HG03469 (cell line): ENCODE data around the gene CCDC13.

Source experiments
- ATAC-seq: cut with Tn5 transposase; IDR thresholded peaks from one replicate; pipeline ENCODE4 v1.9.1; 2021; ENCODE audit warnings: mild to moderate bottlenecking, moderate library complexity, moderate number of reproducible peaks; ENCODE audit not compliant: unreplicated experiment

Gene CCDC13

GRCh38 chr3:42736081-42736480 lies 37.0 kb downstream of the CCDC13 start:
- no peak for ATAC-seq

DNA sequence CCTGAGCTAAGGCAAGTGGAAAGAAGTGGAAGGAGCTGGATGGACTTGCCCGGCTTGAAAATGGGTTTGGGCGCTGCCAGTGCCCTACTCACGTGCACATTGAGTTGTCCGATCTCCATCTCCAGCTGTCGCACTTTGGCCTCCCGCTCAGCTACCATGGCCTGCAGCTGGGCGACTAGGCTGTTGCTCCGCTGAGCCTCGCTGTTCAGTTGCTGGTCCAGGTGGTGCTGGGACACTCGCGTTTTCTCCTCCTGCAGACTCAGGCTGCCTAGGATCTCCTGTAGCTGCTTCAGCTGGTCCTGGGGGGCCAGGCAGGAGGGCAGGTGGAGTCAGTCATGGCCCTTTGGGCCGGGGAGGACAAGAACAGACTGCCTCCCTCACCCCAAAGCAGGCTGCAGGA lies 37.4 kb downstream of the CCDC13 start:
- no peak for ATAC-seq

- no peak for ATAC-seq
These were observed 38.0 kb downstream of the CCDC13 start for GRCh38 chr3:42735019-42735418.

DNA sequence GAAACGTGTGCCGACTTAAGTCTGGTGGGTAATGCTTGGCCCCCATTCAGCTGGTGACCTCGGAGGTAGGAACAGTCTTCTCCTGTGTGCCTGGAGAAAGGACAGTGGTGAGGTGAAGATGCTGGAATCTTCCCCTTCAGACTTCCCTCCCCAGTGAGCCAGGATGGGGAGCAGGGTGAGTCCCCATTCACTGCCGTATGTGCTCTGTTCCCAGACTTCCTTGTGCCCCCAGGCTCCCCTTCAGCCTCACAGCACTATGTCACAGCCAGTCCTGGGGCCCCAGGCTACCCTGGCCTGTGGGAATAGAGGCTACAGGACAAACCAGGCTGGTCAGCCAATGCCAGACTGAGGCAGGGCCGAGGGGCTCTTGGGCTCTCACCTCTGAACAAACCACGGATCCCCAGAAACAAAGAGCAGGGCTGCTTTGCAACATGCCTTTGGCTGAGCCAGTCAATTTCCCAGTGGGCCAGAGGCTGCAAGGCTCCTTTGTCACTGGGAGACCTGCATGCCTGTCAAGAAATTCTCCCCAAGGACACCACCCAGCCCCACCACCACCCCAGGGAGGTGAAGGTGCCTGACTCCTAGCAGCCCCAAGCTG lies 38.7 kb downstream of the CCDC13 start:
- no peak for ATAC-seq

DNA sequence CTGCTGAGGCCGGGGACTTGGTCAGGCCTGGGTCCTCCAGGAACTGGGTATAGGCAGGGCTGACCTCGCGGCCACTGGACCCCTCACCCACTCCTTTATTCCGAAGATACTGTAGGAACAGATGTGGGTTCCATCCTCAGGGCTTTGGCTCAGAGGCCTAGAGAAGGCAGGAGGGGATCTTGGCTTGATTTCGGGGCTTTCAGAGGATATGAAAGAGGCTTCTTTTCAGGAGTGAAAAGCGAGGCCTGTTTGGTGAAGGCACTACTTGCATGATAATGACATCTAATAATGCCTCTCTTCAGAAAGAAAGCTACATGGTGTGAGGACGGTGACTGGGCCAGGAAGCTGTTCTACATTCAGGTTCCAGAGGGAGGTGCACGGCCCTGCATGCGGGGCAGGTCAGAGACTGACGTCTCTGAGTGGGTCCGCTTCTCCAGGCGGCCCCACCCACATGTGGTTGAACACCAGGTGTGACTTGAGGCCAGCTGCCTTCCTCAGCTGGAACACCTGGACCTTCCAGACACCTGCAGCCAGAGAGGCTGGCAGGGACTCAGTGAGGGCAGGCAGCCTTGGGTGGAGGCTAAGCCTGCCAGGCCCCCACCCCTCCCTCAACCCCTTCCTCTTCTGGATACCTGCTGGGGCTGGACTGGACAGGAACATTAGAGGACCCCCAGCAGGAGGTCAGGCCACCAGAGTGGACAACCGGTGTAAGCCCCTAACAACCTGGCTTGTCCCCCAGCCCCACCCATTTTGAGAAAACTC lies 39.4 kb downstream of the CCDC13 start:
- ATAC-seq: no peak

DNA sequence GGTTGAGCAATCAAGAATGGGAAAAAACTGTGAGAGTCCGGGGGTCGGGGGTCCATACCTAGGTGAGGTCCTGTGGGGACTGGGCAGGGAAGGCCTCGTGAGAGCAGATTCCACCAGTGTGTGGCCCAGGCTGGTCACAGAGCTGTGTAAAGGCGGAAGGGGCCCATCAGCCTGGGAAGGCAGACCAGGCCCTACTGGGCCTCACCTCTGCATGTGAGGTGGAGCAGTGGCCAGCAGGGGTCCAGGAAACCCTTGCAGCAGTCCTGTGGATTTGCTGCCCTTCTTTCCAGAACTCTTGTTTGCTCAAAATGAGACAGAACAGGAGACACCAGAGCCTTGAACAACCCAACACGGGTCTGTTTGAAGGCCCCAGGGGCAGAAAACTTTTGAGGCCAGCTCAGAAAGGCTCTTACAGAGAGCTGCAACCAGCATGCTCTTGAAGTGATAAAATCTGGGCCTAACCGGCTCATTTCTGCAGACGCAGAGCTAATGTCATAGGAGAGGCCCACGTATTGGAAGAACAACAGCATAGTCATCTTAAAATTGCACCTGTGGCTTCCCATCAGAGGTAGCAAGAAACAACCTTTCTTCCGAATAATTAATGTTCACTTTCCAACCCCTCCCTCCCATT lies 40.1 kb downstream of the CCDC13 start:
- no peak for ATAC-seq

DNA sequence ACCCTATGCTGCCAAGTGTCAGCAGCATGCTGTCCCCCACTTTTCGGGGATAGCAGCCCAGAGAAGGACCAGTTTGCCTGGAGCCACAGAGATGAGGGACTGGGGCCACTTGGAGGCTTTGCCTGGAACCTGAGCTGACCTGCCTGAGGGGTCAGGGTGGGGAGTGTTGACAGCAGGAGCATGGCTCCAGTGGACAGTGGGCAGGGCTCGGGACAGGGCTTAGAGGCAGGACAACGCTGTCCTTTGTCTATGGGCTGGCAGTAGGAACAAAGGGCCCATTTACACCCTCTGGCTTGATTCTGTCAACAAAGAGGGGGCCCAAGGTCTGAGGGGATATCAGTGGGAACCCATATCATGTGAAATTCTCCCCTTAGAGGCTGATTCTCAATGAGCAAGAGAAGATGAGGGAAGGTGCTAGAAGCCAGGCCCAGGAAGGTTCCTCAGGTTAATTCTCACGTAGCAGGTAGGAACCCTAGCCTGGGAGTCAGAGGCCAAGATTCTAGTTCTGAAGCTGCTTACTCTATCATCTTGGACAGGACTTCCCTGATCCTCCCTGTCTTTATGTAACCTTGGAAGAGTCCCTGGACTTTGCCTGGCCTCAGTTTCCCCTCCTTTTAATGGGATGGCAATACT lies 40.7 kb downstream of the CCDC13 start:
- no peak for ATAC-seq

DNA sequence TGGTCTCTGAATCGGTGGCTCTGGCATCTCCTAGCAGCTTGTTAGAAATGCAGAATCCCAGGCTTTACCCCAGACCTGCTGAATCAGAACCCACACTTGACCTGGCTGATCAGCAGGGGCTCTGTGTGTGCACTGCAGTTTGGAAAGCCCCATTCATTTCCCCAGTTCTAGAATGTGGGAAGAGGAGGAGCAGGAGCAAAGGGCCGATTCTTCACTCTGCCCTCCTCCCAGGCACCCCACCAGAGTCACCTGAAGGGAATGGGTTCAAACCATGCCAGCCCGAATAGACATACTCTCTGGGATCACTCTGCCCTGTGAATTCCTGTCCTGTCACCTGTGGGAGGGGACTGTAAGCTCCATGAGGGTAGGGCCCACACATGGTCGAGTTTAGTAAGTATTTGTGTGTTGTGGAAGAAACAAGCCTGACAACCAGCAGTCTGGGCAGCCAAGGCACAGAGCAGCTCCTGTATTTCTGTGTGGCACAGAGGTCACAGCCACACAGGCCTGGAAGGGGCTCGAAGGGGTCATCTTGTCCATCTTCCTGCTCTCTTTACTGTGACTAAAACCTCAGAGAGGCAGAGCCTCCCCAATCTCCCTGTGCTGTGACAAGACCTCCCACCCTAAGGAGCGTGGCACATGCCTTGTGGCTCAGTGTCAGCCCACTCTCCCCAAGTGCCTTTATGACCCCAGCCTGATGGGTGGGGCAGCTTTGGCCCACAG lies 41.4 kb downstream of the CCDC13 start:
- no peak for ATAC-seq

- ATAC-seq: no peak
These were observed 42.2 kb downstream of the CCDC13 start for GRCh38 chr3:42730706-42731420.

- ATAC-seq: no peak
These were observed 42.8 kb downstream of the CCDC13 start for GRCh38 chr3:42730294-42730693.

- no peak for ATAC-seq
These were observed 43.5 kb downstream of the CCDC13 start for GRCh38 chr3:42729404-42730145.

GRCh38 chr3:42728668-42729364 lies 44.2 kb downstream of the CCDC13 start:
- ATAC-seq: no peak

- no peak for ATAC-seq
These were observed 45.0 kb downstream of the CCDC13 start for GRCh38 chr3:42728056-42728455.

GRCh38 chr3:42725454-42725853 lies 47.6 kb downstream of the CCDC13 start:
- ATAC-seq: no peak

GRCh38 chr3:42723219-42723618 lies 49.8 kb downstream of the CCDC13 start:
- ATAC-seq: no peak
